GM18505 (cell line): ENCODE data around the gene VPS37B.
A peak's percentile ranks its signal among the peaks of the same experiment; 100 is the strongest.
"Not testable (repeated sequence)": the region's sequence is repeated elsewhere in the genome, so short reads cannot be mapped to it uniquely, and the experiment has no call there.

Experiments used
- ATAC-seq: cut with Tn5 transposase; IDR thresholded peaks from one replicate; pipeline ENCODE4 v1.9.1; 2021; ENCODE audit not compliant: unreplicated experiment
- POLR2A ChIP-seq: IDR thresholded peaks from 4 replicates; pipeline ENCODE4 v1.6.1; 2011; ENCODE audit warnings: borderline replicate concordance; ENCODE audit not compliant: insufficient read depth, insufficient read length; ENCODE audit errors: extremely low read depth

Gene VPS37B, protein sequence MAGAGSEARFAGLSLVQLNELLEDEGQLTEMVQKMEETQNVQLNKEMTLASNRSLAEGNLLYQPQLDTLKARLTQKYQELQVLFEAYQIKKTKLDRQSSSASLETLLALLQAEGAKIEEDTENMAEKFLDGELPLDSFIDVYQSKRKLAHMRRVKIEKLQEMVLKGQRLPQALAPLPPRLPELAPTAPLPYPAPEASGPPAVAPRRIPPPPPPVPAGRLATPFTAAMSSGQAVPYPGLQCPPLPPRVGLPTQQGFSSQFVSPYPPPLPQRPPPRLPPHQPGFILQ

DNA sequence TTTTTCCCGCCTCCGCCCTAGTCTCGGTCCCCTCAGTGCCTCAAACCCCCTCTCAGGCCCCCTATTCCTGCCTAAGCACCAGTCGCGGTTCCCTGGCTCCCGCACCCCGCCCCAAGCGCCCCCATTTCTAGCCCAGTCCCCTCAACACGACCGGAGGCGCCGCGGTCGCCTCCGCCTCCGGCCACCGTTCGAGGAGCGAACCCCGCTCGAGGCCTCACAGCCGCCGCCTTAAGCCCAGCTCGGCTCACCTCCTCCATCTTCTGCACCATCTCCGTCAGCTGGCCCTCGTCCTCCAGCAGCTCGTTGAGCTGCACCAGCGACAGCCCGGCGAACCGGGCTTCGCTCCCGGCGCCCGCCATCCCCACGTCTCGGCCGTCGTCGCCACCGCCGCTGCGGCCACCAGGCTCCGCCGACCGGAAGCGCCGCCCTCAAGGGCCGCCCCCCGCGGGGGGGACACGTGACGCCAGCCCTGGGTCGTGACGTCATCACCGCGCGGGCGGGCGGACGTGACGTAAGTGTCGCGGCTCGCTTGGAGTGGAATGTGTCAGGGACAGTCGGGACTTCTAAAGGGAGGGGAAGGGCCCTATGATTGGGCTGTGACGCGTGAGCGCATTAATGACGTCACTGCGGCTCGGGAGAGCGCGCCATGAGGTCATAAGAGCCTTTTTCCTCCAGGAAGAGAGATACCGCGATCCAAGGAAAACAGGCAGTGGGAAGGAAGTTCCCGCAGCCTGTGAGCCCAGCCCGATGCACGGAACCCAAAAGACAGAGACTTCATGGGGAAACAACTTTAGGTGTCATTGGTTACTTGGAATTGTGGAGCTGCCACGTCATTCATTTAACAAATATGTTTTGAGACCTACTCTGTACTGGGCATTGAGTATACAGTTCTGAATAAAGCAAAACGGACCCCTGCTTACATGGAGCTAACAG is at the start of gene VPS37B:
VPS37B (minus strand) TSS at position 421 of the 933 bp plus-strand sequence; CDS start at position 359, 62 bp downstream.
- no peak for ATAC-seq
- TF ChIP-seq POLR2A = peak; percentile 87

DNA sequence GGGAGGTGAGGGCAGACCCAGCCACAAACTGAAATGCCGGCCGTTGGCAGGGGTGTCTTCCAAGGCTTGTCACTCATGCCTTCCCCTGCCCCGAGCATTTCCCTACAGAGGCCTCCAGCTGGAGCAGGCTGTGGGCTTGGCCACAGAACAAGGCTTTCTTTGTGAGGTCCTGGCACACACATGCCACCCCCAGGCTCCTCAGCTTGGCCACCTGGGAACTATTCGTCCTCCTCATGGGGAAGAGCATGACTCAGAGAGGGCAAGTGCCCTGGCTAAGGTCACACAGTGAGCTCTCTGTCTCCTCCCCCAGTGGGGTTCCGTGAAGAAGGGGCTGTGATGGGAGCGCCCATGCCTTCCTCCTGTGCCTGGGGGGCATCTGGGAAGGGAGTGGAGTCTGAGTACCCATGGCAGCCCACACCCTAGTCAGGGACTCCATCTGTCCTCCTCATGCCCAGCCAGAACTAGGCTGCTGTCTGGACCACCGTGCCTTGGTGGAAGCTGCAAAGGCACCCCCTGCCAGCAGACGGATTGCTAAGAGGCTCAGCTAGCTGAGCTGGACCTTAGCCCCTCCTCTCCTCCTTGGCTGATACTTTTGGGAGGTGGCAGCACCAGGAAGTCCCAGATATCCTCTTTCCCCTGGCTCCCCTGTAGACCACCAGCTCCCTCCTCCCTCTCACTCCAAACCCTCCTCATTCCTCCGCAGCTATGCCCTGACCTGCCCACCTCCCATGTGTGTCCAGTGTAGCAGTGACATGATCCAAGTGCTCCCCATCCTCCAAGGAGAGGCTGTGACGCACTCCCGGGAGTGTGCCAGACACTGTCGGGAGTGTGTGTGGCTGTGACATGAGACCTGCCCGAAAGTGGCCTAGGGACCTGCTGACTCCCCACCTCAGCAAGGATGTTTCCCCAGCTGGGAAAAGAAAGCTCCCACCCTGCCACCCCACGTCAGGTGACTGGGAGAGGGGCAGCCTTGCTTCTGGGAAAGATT is 49.0 kb upstream of the VPS37B start:
- no peak for ATAC-seq
- no peak for TF ChIP-seq POLR2A

DNA sequence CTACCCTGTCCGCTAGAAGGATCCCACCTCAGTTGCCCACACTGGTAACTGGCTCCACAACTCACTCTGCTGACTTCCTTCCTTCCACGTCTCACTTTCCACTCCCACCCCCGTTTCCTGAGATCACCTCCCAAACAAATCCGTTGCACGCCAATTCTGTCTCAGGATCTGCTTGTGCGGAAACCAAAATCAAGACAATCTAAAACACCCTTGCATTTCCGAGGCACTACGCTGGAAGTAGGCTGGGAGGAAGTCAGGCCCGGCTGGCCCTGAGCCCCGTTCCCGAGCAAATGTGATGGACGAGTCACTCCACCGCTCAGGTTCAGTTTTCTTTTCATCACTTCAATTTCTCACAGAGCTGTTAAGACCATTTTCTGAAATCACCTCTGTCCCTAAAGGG is 47.3 kb upstream of the VPS37B start:
- no peak for ATAC-seq
- no peak for TF ChIP-seq POLR2A

DNA sequence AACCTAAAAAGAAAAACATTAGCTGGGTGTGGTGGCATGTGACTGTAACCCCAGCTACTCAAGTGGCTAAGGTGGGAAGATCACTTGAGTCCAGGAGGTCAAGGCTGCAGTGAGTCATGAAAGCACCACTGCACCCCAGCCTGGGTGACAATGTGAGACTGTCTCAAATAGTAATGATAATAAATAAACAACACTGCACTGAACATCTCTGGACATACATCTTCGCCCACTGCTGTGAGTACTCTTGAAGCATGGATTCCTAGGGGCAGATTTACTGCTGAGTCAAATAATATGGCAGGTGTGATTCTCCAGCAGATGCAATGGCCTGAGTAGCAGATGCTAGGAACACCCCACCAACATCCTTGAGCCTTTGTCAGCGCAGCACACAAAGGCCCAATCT is 46.7 kb upstream of the VPS37B start:
- no peak for ATAC-seq
- no peak for TF ChIP-seq POLR2A

DNA sequence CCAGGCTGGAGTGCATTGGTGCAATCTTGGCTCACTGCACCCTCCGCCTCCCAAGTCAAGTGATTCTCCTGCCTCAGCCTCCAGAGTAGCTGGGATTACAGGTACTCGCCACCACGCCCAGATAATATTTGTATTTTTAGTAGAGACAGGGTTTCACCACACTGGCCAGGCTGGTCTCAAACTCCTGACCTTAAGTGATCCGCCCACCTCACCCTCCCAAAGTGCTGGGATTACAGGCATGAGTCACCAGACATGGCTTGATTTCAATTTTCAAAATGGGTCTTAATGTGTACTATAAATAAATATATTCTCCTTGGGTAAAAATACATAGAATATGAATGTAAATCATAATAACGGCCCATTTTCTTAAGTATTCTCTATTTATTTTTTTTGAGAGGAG is 45.4 kb upstream of the VPS37B start:
- ATAC-seq = not testable (repeated sequence)

DNA sequence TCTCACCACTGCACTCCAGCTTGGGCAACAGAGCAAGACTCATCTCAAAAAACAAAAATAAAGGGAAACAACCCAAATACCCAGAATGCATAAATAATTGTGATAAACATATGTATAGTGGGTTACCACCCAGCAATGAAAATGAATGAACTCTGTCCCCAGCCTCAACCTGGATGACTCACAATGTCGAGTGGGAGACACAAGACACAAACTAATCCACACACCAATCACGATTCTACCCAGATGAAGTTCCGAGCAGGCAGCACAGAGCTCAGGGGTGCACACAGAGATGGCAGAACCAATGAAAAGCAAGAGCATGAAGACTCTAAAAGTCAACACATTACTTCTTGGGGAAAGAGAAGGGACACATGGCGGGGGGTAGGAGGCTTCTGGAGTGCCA is 43.2 kb upstream of the VPS37B start:
- TF ChIP-seq POLR2A = no peak
- ATAC-seq = no peak

DNA sequence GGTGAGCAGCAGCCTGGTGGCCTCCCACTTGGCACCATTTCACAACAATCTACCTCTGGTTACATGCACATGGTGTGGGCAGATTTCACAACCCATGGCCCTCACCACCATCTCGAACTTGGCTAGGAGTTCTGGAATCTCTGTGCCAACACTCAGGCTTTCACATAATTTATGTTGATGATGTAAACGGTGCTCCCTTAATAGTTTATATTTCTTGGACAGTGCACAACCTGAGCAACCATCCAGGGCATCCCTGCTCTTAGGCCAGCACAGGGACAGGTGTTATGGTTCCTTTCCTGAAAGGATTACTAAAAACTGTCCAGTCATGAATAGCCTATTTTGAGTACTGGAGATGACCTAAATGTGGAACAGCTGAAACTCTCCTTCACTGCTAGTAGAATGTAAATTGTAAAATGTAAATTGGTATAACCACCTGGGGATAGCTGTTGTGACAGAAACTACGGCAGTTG is 41.7 kb upstream of the VPS37B start:
- ATAC-seq = no peak
- no peak for TF ChIP-seq POLR2A

DNA sequence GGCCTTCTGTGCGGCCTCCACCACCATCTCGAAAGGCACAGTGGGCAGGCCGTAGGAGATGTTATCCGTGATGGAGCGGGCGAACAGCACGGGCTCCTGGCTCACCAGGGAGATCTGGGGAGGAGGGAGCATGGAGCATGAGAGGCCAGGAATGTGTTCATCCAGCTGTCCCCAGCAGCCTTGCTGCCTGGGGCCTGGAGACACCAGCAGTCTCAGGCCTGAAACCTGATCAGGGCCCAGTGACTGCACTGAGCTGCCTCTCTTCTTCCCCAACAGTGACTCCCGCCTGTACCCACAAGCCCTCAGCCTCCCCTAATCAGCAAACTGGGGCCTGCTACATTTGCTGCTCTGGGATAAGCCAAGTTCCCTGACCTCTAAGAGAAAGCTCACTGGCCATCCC is 39.4 kb upstream of the VPS37B start:
- TF ChIP-seq POLR2A = no peak
- no peak for ATAC-seq

DNA sequence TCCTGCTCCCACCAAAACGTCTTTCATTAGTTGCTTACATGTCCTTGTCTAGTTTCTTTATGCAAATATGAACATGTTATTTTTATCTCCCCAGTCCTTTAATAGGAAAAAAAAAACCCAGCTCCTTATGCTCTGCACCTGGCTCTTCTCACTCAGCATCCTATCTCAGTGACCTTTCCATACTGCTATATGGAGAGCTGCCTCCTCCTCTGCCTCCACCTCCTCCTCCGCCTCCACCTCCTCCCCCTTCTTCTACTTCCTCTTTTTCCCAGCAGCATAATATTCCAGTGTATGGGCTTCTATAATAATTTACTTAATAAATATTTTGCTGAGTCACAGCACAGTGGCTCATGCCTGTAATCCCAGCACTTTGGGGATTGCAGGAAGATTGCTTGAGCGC is 38.8 kb upstream of the VPS37B start:
- no peak for ATAC-seq
- TF ChIP-seq POLR2A = no peak

DNA sequence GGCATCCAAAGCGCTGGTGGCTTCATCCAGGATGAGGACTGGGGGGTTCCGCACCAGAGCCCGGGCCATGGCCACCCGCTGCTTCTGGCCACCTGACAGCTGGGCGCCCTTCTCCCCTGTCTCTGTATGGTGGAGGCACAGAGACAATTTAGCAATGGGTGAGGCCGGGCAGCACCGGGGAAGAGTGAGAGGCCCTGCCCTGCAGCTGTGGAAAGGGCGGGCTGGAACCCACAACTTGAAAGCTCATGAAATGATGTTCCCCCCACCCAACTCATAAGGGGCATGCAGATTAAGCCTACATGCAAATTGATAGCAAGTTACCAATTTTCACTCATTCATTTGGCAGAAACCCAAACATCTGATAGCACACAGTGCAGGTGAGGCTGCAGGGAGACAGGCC is 36.3 kb upstream of the VPS37B start:
- no peak for TF ChIP-seq POLR2A
- ATAC-seq = no peak

DNA sequence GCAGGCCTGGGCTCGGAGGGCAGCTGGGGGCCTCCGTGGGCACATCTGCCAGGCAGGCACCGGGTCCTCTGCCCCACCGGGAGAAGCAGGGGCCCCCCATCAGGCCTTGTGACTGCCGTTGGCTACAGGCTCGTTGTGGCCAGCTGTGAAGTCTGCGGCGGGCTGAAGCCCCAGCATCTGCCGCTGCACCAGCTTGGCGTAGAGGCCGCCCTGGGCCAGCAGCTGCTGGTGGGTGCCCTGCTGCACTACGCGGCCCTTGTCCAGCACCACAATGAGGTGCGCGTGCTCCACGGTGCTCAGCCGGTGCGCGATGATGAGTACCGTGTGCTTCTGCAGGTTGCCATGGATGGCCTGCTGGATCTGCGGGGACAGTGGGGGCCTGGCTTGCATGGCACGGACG is 33.9 kb upstream of the VPS37B start:
- TF ChIP-seq POLR2A = no peak

DNA sequence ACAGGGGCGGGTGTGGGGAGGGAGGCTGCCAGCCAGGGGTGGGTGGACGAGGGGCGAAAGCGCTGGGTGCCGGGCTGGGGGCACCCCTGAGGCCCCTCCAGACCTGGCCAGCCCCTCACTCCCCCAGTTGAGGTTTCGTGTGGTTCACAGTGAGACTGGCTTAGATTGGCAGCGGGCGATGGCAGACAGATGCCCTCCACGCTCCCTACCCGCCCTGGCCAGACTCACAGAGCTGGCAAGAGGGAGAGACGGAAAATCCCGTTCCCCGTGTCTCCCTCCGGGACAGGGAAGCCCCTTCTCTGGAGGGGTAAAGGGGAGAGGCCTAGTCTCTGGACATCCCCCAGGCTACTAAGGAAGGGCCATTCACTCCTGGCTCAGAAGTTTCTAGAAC is 33.2 kb upstream of the VPS37B start:
- ATAC-seq = no peak
- TF ChIP-seq POLR2A = no peak

More for the DNA sequence above, 33.9 kb upstream of the VPS37B start:
- no peak for ATAC-seq
